Measurements from ENCODE around the gene VKORC1L1.

GRCh38 chr7:65938336-65938895 lies 65.5 kb downstream of the VKORC1L1 start:
- TF ChIP-seq TAF1 (IDR thresholded peaks at IDR 0.05; ENCODE audit: low read depth, low read length) (no peak), CTCF (IDR thresholded peaks at IDR 0.05; ENCODE audit: control extremely low read depth in 1 of 3, insufficient read depth in 1 of 3, low read depth in 1 of 3, low read length in 3 of 3) (no peak), POLR2AphosphoS5 (IDR thresholded peaks at IDR 0.05; ENCODE audit: low read depth, low read length) (no peak), BRCA1 (IDR thresholded peaks at IDR 0.05; ENCODE audit: low read depth, low read length) (no peak)
- TF ChIP-seq, protein P1, sequence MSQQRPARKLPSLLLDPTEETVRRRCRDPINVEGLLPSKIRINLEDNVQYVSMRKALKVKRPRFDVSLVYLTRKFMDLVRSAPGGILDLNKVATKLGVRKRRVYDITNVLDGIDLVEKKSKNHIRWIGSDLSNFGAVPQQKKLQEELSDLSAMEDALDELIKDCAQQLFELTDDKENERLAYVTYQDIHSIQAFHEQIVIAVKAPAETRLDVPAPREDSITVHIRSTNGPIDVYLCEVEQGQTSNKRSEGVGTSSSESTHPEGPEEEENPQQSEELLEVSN (IDR thresholded peaks at IDR 0.05): no peak
